ENCODE measurements around the gene SOS1. TPM values are rescaled to one million over a fixed set of nuclear protein-coding genes. Genes with fewer than 3 reads are reported as not detected.

Gene SOS1

GRCh38 chr2:38933653-38934052 is 187.2 kb downstream of the SOS1 start:
- no peak for DNase-seq
- Histone ChIP-seq H3K4me1 (ENCODE audit: control insufficient read depth, insufficient read depth, low read depth, low read length) (peaks cover 1% of the 10 kb centered on the region), H3K79me1 (replicated peaks; ENCODE audit: low read length, poor library complexity, severe bottlenecking) (no peaks in the 10 kb centered on the region), H3K18ac (ENCODE audit: low read depth in 1 of 2, low read length in 2 of 2) (no peak overlapping the region), H3K9me3 (ENCODE audit: control insufficient read depth, low read length) (no peaks in the 10 kb centered on the region), H4K8ac (ENCODE audit: low read length) (no peak overlapping the region), H2BK12ac (ENCODE audit: low read length in 2 of 2) (no peak overlapping the region), H2AK5ac (ENCODE audit: low read length, severe bottlenecking) (no peak overlapping the region), H3K27ac (ENCODE audit: low read length, poor library complexity, severe bottlenecking) (no peak overlapping the region), H3K27me3 (ENCODE audit: control insufficient read depth in 1 of 2, insufficient read depth in 1 of 2, low read length in 2 of 2) (no peaks in the 10 kb centered on the region), H3K23ac (ENCODE audit: low read length in 2 of 2) (no peak overlapping the region), H3K4me3 (ENCODE audit: insufficient read depth in 1 of 2, low read depth in 1 of 2, low read length in 2 of 2) (no peak overlapping the region), H3K9ac (ENCODE audit: low read length) (no peak overlapping the region), H3K36me3 (ENCODE audit: control insufficient read depth in 1 of 2, insufficient read depth in 2 of 2, low read depth in 1 of 2, low read length in 2 of 2) (no peaks in the 10 kb centered on the region), H3K4ac (ENCODE audit: low read depth in 1 of 2, low read length in 2 of 2) (no peak overlapping the region), H2BK15ac (ENCODE audit: low read depth, poor library complexity, severe bottlenecking) (no peak overlapping the region), H4K91ac (ENCODE audit: low read length) (no peak overlapping the region), H3K4me2 (ENCODE audit: low read length, poor library complexity, severe bottlenecking) (no peak overlapping the region), H2BK120ac (ENCODE audit: low read depth, low read length) (no peak overlapping the region), H2AFZ (ENCODE audit: low read depth, low read length) (no peak overlapping the region), H3K14ac (ENCODE audit: low read length in 2 of 2) (no peak overlapping the region), H2BK5ac (ENCODE audit: low read depth, low read length, poor library complexity, severe bottlenecking) (no peak overlapping the region)
- 92% methylated on average over 1 of the region's 3 CpGs for WGBS

- WGBS, result no CpG with 5 or more reads among the region's 1 CpG
- no peak overlapping the region for H3K4me3 ChIP-seq (ENCODE audit: insufficient read depth in 1 of 2, low read depth in 1 of 2, low read length in 2 of 2)
- no peaks in the 10 kb centered on the region for H3K27me3 ChIP-seq (ENCODE audit: control insufficient read depth in 1 of 2, insufficient read depth in 1 of 2, low read length in 2 of 2)
- no peak overlapping the region for H3K14ac ChIP-seq (ENCODE audit: low read length in 2 of 2)
- no peak overlapping the region for H2BK15ac ChIP-seq (ENCODE audit: low read depth, poor library complexity, severe bottlenecking)
- no peak overlapping the region for H2BK12ac ChIP-seq (ENCODE audit: low read length in 2 of 2)
- no peak overlapping the region for H2BK120ac ChIP-seq (ENCODE audit: low read depth, low read length)
- no peak overlapping the region for H2AFZ ChIP-seq (ENCODE audit: low read depth, low read length)
- no peak overlapping the region for H3K18ac ChIP-seq (ENCODE audit: low read depth in 1 of 2, low read length in 2 of 2)
- H3K4me2 ChIP-seq (ENCODE audit: low read length, poor library complexity, severe bottlenecking), result no peak overlapping the region
- no peak overlapping the region for H3K9ac ChIP-seq (ENCODE audit: low read length)
- no peak overlapping the region for H4K91ac ChIP-seq (ENCODE audit: low read length)
- no peak overlapping the region for H2AK5ac ChIP-seq (ENCODE audit: low read length, severe bottlenecking)
- no peak overlapping the region for H4K8ac ChIP-seq (ENCODE audit: low read length)
- H2BK5ac ChIP-seq (ENCODE audit: low read depth, low read length, poor library complexity, severe bottlenecking), result no peak overlapping the region
- DNase-seq, result no peak
- H3K4ac ChIP-seq (ENCODE audit: low read depth in 1 of 2, low read length in 2 of 2), result no peak overlapping the region
- no peaks in the 10 kb centered on the region for H3K36me3 ChIP-seq (ENCODE audit: control insufficient read depth in 1 of 2, insufficient read depth in 2 of 2, low read depth in 1 of 2, low read length in 2 of 2)
- no peaks in the 10 kb centered on the region for H3K79me1 ChIP-seq (replicated peaks; ENCODE audit: low read length, poor library complexity, severe bottlenecking)
- H3K4me1 ChIP-seq (ENCODE audit: control insufficient read depth, insufficient read depth, low read depth, low read length), result peaks cover 1% of the 10 kb centered on the region
- H3K9me3 ChIP-seq (ENCODE audit: control insufficient read depth, low read length), result no peaks in the 10 kb centered on the region
- H3K23ac ChIP-seq (ENCODE audit: low read length in 2 of 2), result no peak overlapping the region
- H3K27ac ChIP-seq (ENCODE audit: low read length, poor library complexity, severe bottlenecking), result no peak overlapping the region
Measured at GRCh38 chr2:38932586-38932985, 188.3 kb downstream of the SOS1 start.

Small RNAs within 50 kb of the gene (small RNA-seq; reads per million reads assigned to genes)
- gene HSPE1P13 (ENCODE audit: low read depth) (not detected), gene RF00019 (ENCODE audit: low read depth) (not detected), gene RN7SL96P (ENCODE audit: low read depth) (not detected), gene RNU6-198P (ENCODE audit: low read depth) (not detected)
